Measurements from ENCODE around the gene PANX1. TPM values are rescaled to one million over a fixed set of nuclear protein-coding genes. Genes with fewer than 3 reads are reported as not detected.

PANX1 gene
- total and polyA plus RNA-seq, 10 of the 15 experiments (the other 5 are each of a cell fraction or from before 2014, with no cell fraction given) = 3.3 to 18.7 (median 14.4) TPM

DNA sequence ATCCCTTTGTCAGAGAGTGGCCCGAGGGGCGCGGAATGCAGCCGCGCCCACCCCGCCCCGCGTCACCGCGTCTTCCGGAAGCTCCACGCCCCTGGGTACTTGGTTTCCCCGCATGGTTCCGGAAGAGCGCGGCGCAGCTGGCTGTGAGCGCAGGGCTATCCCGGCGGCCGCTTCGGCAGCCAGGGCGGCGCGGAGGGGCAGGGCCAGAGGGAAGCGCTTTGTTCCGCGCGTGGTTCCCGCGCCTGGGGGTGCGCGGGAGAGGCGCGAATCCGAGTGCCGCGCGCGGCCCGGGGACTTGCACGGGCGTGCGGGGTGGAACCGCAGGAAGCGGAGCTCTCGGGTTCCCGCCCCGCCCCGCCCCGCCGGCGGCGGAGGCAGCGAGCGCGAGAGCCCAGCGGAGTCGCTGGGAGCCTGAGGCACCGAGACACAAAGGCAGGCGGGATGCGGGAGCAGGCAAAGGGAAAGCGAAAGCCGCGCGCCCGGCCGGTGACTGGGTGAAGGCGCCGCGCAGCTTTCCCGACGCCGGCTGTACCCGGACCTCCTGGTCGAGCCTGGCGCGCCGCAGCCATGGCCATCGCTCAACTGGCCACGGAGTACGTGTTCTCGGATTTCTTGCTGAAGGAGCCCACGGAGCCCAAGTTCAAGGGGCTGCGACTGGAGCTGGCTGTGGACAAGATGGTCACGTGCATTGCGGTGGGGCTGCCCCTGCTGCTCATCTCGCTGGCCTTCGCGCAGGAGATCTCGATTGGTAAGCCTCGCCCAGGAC, at the start of gene PANX1 (continued):
- TF ChIP-seq NFIC (IDR thresholded peaks at IDR 0.05; ENCODE audit: low read depth, low read length) = no peak
- TF ChIP-seq, protein P1, sequence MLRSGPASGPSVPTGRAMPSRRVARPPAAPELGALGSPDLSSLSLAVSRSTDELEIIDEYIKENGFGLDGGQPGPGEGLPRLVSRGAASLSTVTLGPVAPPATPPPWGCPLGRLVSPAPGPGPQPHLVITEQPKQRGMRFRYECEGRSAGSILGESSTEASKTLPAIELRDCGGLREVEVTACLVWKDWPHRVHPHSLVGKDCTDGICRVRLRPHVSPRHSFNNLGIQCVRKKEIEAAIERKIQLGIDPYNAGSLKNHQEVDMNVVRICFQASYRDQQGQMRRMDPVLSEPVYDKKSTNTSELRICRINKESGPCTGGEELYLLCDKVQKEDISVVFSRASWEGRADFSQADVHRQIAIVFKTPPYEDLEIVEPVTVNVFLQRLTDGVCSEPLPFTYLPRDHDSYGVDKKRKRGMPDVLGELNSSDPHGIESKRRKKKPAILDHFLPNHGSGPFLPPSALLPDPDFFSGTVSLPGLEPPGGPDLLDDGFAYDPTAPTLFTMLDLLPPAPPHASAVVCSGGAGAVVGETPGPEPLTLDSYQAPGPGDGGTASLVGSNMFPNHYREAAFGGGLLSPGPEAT (IDR thresholded peaks at IDR 0.05; ENCODE audit: low read depth) = peak; percentile 11
- TF ChIP-seq DPF2 (IDR thresholded peaks at IDR 0.05) = peak; percentile 79
- peak; percentile 55; the same call in 1 of the 2 replicates for TF ChIP-seq TAF1 (IDR thresholded peaks at IDR 0.05; ENCODE audit: borderline replicate concordance, low read depth, low read length)
- no peak for TF ChIP-seq IKZF2 (IDR thresholded peaks at IDR 0.05)
- peak; percentile 83 for TF ChIP-seq POLR2A (IDR thresholded peaks at IDR 0.05; ENCODE audit: low read depth, low read length)
- TF ChIP-seq SMC3 (IDR thresholded peaks at IDR 0.05; ENCODE audit: borderline replicate concordance, low read length) = no peak
- TF ChIP-seq, protein P2, sequence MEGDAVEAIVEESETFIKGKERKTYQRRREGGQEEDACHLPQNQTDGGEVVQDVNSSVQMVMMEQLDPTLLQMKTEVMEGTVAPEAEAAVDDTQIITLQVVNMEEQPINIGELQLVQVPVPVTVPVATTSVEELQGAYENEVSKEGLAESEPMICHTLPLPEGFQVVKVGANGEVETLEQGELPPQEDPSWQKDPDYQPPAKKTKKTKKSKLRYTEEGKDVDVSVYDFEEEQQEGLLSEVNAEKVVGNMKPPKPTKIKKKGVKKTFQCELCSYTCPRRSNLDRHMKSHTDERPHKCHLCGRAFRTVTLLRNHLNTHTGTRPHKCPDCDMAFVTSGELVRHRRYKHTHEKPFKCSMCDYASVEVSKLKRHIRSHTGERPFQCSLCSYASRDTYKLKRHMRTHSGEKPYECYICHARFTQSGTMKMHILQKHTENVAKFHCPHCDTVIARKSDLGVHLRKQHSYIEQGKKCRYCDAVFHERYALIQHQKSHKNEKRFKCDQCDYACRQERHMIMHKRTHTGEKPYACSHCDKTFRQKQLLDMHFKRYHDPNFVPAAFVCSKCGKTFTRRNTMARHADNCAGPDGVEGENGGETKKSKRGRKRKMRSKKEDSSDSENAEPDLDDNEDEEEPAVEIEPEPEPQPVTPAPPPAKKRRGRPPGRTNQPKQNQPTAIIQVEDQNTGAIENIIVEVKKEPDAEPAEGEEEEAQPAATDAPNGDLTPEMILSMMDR (IDR thresholded peaks at IDR 0.05 in 2 of 3, conservative IDR thresholded peaks at IDR 0.05 in 1 of 3; ENCODE audit: control insufficient read depth in 2 of 3, extremely low read depth in 1 of 3, insufficient read depth in 1 of 3, low read depth in 3 of 3, low read length in 3 of 3) = no peak
- peak; percentile 50 for TF ChIP-seq CREM (IDR thresholded peaks at IDR 0.05; ENCODE audit: low read depth)
- peak; percentile 75 for TF ChIP-seq TCF12 (IDR thresholded peaks at IDR 0.05; ENCODE audit: low read depth, low read length)
- TF ChIP-seq BRCA1 (IDR thresholded peaks at IDR 0.05; ENCODE audit: low read depth, low read length) = peak; percentile 30; the same call in 1 of the 2 replicates
- peak; percentile 46; the same call in 1 of the 2 replicates for TF ChIP-seq SMAD5 (IDR thresholded peaks at IDR 0.05; ENCODE audit: low read depth)
- TF ChIP-seq, protein P3, sequence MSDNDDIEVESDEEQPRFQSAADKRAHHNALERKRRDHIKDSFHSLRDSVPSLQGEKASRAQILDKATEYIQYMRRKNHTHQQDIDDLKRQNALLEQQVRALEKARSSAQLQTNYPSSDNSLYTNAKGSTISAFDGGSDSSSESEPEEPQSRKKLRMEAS (IDR thresholded peaks at IDR 0.05; ENCODE audit: low read depth, low read length) = peak; percentile 51; the same call in 1 of the 2 replicates
- TF ChIP-seq, protein P4, sequence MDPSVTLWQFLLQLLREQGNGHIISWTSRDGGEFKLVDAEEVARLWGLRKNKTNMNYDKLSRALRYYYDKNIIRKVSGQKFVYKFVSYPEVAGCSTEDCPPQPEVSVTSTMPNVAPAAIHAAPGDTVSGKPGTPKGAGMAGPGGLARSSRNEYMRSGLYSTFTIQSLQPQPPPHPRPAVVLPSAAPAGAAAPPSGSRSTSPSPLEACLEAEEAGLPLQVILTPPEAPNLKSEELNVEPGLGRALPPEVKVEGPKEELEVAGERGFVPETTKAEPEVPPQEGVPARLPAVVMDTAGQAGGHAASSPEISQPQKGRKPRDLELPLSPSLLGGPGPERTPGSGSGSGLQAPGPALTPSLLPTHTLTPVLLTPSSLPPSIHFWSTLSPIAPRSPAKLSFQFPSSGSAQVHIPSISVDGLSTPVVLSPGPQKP (IDR thresholded peaks at IDR 0.05; ENCODE audit: low read depth, low read length) = peak; percentile 60; the same call in 1 of the 2 replicates
- peak; percentile 5 for TF ChIP-seq MYC (IDR thresholded peaks at IDR 0.05; ENCODE audit: insufficient read depth, insufficient read length, insufficient replicate concordance, low read length, severe bottlenecking)
- TF ChIP-seq ZNF207 (IDR thresholded peaks at IDR 0.05; ENCODE audit: borderline replicate concordance) = peak; percentile 36; the same call in 1 of the 2 replicates
- TF ChIP-seq SP1 (IDR thresholded peaks at IDR 0.05; ENCODE audit: low read depth, low read length) = peak; percentile 22
- no peak for TF ChIP-seq EED (IDR thresholded peaks at IDR 0.05; ENCODE audit: low read depth)
- peak; percentile 80; the same call in 1 of the 2 replicates for TF ChIP-seq LARP7 (IDR thresholded peaks at IDR 0.05)
- TF ChIP-seq, protein P5, sequence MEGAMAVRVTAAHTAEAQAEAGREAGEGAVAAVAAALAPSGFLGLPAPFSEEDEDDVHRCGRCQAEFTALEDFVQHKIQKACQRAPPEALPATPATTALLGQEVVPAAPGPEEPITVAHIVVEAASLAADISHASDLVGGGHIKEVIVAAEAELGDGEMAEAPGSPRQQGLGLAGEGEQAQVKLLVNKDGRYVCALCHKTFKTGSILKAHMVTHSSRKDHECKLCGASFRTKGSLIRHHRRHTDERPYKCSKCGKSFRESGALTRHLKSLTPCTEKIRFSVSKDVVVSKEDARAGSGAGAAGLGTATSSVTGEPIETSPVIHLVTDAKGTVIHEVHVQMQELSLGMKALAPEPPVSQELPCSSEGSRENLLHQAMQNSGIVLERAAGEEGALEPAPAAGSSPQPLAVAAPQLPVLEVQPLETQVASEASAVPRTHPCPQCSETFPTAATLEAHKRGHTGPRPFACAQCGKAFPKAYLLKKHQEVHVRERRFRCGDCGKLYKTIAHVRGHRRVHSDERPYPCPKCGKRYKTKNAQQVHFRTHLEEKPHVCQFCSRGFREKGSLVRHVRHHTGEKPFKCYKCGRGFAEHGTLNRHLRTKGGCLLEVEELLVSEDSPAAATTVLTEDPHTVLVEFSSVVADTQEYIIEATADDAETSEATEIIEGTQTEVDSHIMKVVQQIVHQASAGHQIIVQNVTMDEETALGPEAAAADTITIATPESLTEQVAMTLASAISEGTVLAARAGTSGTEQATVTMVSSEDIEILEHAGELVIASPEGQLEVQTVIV (IDR thresholded peaks at IDR 0.05; ENCODE audit: borderline replicate concordance, partially characterized antibody) = peak; percentile 52
- TF ChIP-seq, protein P6, sequence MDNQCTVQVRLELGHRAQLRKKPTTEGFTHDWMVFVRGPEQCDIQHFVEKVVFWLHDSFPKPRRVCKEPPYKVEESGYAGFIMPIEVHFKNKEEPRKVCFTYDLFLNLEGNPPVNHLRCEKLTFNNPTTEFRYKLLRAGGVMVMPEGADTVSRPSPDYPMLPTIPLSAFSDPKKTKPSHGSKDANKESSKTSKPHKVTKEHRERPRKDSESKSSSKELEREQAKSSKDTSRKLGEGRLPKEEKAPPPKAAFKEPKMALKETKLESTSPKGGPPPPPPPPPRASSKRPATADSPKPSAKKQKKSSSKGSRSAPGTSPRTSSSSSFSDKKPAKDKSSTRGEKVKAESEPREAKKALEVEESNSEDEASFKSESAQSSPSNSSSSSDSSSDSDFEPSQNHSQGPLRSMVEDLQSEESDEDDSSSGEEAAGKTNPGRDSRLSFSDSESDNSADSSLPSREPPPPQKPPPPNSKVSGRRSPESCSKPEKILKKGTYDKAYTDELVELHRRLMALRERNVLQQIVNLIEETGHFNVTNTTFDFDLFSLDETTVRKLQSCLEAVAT (IDR thresholded peaks at IDR 0.05) = peak; percentile 96
